ENCODE measurements around the gene PROKR1.

GRCh38 chr2:68594674-68595492, 48.5 kb upstream of the PROKR1 start:
- TF ChIP-seq CTCF (IDR thresholded peaks at IDR 0.05; ENCODE audit: poor library complexity, severe bottlenecking), result peak; percentile 53
- no peak for TF ChIP-seq POLR2AphosphoS5 (IDR thresholded peaks at IDR 0.05)

Data from neural cell (in vitro differentiated cells).